ENCODE results near the gene ZNF444.
A peak's percentile ranks its signal among the peaks of the same experiment; 100 is the strongest.
"Not testable (repeated sequence)": the region's sequence is repeated elsewhere in the genome, so short reads cannot be mapped to it uniquely, and the experiment has no call there.

ZNF444 gene

GRCh38 chr19:56104423-56104822 is 36.7 kb upstream of the ZNF444 start:
- Histone ChIP-seq H3K9me3 (ENCODE audit: control insufficient read depth, low read length) (no peaks in the 10 kb centered on the region), H3K27me3 (ENCODE audit: control insufficient read depth, insufficient read depth, low read length) (no peaks in the 10 kb centered on the region), H3K79me2 (peaks cover 63% of the 10 kb centered on the region), H2AFZ (no peak overlapping the region), H3K9ac (no peak overlapping the region), H3K27ac (no peak overlapping the region), H3K36me3 (ENCODE audit: control insufficient read depth, insufficient read depth, low read length) (no peaks in the 10 kb centered on the region), H3K4me3 (ENCODE audit: low read depth, low read length) (no peak overlapping the region), H3K4me1 (peaks cover 15% of the 10 kb centered on the region), H3K4me2 (ENCODE audit: low read length) (no peak overlapping the region)
- TF ChIP-seq CTCF (IDR thresholded peaks at IDR 0.05): no peak

GRCh38 chr19:56105090-56105701 is 35.9 kb upstream of the ZNF444 start:
- no peak overlapping the region for H3K4me3 ChIP-seq (ENCODE audit: low read depth, low read length)
- TF ChIP-seq CTCF (IDR thresholded peaks at IDR 0.05): peak; percentile 79

GRCh38 chr19:56105831-56106396 is 35.2 kb upstream of the ZNF444 start:
- H3K4me1 ChIP-seq: peaks cover 20% of the 10 kb centered on the region
- not testable (repeated sequence) for H3K36me3 ChIP-seq (ENCODE audit: control insufficient read depth, insufficient read depth, low read length); H2AFZ ChIP-seq; H3K4me3 ChIP-seq (ENCODE audit: low read depth, low read length); H3K4me2 ChIP-seq (ENCODE audit: low read length); H3K9ac ChIP-seq; H3K9me3 ChIP-seq (ENCODE audit: control insufficient read depth, low read length); H3K27me3 ChIP-seq (ENCODE audit: control insufficient read depth, insufficient read depth, low read length); H3K27ac ChIP-seq
- peaks cover 72% of the 10 kb centered on the region for H3K79me2 ChIP-seq

More at GRCh38 chr19:56105090-56105701, 35.9 kb upstream of the ZNF444 start:
- H3K36me3 ChIP-seq (ENCODE audit: control insufficient read depth, insufficient read depth, low read length): no peaks in the 10 kb centered on the region
- peaks cover 68% of the 10 kb centered on the region for H3K79me2 ChIP-seq
- H3K9ac ChIP-seq: no peak overlapping the region
- peak overlapping the region; percentile 8 for H2AFZ ChIP-seq
- H3K9me3 ChIP-seq (ENCODE audit: control insufficient read depth, low read length): no peaks in the 10 kb centered on the region
- peaks cover 15% of the 10 kb centered on the region for H3K4me1 ChIP-seq
- no peak overlapping the region for H3K4me2 ChIP-seq (ENCODE audit: low read length)
- peak overlapping the region; percentile 66 for H3K27ac ChIP-seq
- no peaks in the 10 kb centered on the region for H3K27me3 ChIP-seq (ENCODE audit: control insufficient read depth, insufficient read depth, low read length)

GRCh38 chr19:56106397-56106849 is 34.7 kb upstream of the ZNF444 start:
- Histone ChIP-seq H3K27ac (no peak overlapping the region), H3K4me3 (ENCODE audit: low read depth, low read length) (no peak overlapping the region), H2AFZ (no peak overlapping the region), H3K36me3 (ENCODE audit: control insufficient read depth, insufficient read depth, low read length) (no peaks in the 10 kb centered on the region), H3K79me2 (peaks cover 74% of the 10 kb centered on the region), H3K27me3 (ENCODE audit: control insufficient read depth, insufficient read depth, low read length) (no peaks in the 10 kb centered on the region), H3K4me2 (ENCODE audit: low read length) (no peak overlapping the region), H3K9me3 (ENCODE audit: control insufficient read depth, low read length) (no peaks in the 10 kb centered on the region), H3K9ac (no peak overlapping the region), H3K4me1 (peaks cover 25% of the 10 kb centered on the region)
- no peak for TF ChIP-seq CTCF (IDR thresholded peaks at IDR 0.05)

GRCh38 chr19:56106993-56107392 is 34.1 kb upstream of the ZNF444 start:
- no peak overlapping the region for H2AFZ ChIP-seq
- no peak for TF ChIP-seq CTCF (IDR thresholded peaks at IDR 0.05)
- no peaks in the 10 kb centered on the region for H3K9me3 ChIP-seq (ENCODE audit: control insufficient read depth, low read length)
- H3K9ac ChIP-seq: no peak overlapping the region
- H3K27ac ChIP-seq: no peak overlapping the region
- no peaks in the 10 kb centered on the region for H3K36me3 ChIP-seq (ENCODE audit: control insufficient read depth, insufficient read depth, low read length)
- peaks cover 74% of the 10 kb centered on the region for H3K79me2 ChIP-seq
- H3K27me3 ChIP-seq (ENCODE audit: control insufficient read depth, insufficient read depth, low read length): no peaks in the 10 kb centered on the region
- H3K4me3 ChIP-seq (ENCODE audit: low read depth, low read length): no peak overlapping the region
- H3K4me1 ChIP-seq: peaks cover 29% of the 10 kb centered on the region
- no peak overlapping the region for H3K4me2 ChIP-seq (ENCODE audit: low read length)
